ENCODE results near the gene TTC13. TPM values are rescaled to one million over a fixed set of nuclear protein-coding genes. Genes with fewer than 3 reads are reported as not detected.

Gene TTC13
- total and polyA plus RNA-seq, 10 of the 15 experiments (the other 5 are each of a cell fraction or from before 2014, with no cell fraction given), result 5.8 to 30.8 (median 18.5) TPM

GRCh38 chr1:230861970-230862595, 116.6 kb downstream of the TTC13 start:
- in situ Hi-C loops (cut with MboI) (no loop called here), intact Hi-C loops (cut with micrococcal nuclease; ENCODE audit: unreplicated experiment) (no loop called here)
- DNase-seq (ENCODE audit: low read depth, low spot score) (no peak), ATAC-seq (no peak), FAIRE-seq (no peak)
- H3K79me2 ChIP-seq (ENCODE audit: control insufficient read depth, insufficient read depth, low read length), result no peaks in the 10 kb centered on the region
- no peak overlapping the region for H3K4me3 ChIP-seq
- SMC1A ChIA-PET (ENCODE audit: uncharacterized antibody, unreplicated experiment), result no interaction called here
- 41% methylated on average over 4 of the region's 4 CpGs for WGBS (ENCODE audit: insufficient coverage, insufficient replicate concordance, low lambda C conversion rate, missing lambda C conversion rate)
- no peaks in the 10 kb centered on the region for H3K9me3 ChIP-seq (replicated peaks; ENCODE audit: control insufficient read depth, insufficient read depth, low read length)
- H4K20me1 ChIP-seq (ENCODE audit: control insufficient read depth, insufficient read depth), result no peaks in the 10 kb centered on the region
- no peak overlapping the region for H2AFZ ChIP-seq (ENCODE audit: control insufficient read depth, low read depth, low read length)
- RAD21 ChIA-PET (ENCODE audit: unreplicated experiment), result no interaction called here
- H3K9ac ChIP-seq (ENCODE audit: control insufficient read depth, insufficient read depth, low read length), result no peak overlapping the region
- POLR2A ChIA-PET, result no interaction called here
- no peaks in the 10 kb centered on the region for H3K4me1 ChIP-seq (ENCODE audit: control insufficient read depth, insufficient read depth, low read length)
- no peaks in the 10 kb centered on the region for H3K36me3 ChIP-seq (ENCODE audit: control insufficient read depth in 2 of 2, insufficient read depth in 2 of 2, low read length in 1 of 2)
- CTCF ChIA-PET, result interaction anchor here (1.0 kb wide), 1 partner anchor 64 kb away, joined by 3 read pairs; no protein-coding TSS in a partner anchor
- BruUV-seq (replicated peaks), result no TSS peak
- no peak overlapping the region for H3K27ac ChIP-seq (ENCODE audit: control insufficient read depth, insufficient read depth)
- no peak overlapping the region for H3K4me2 ChIP-seq (ENCODE audit: control insufficient read depth, insufficient read depth)
- no peaks in the 10 kb centered on the region; a peak in 1 of 4 replicates for H3K27me3 ChIP-seq (replicated peaks in 1 of 2; ENCODE audit: control insufficient read depth in 2 of 2, insufficient read depth in 2 of 2, low read length in 1 of 2)
- no peak for TF ChIP-seq NFXL1 (IDR thresholded peaks at IDR 0.05; ENCODE audit: borderline replicate concordance)
- TF ChIP-seq NR2C1 (IDR thresholded peaks at IDR 0.05), result no peak
- TF ChIP-seq CEBPZ (IDR thresholded peaks at IDR 0.05; ENCODE audit: low read depth, low read length), result no peak
- no peak for TF ChIP-seq RAD51 (IDR thresholded peaks at IDR 0.05)
- no peak for TF ChIP-seq SREBF2 (IDR thresholded peaks at IDR 0.05; ENCODE audit: low read length)
- no peak for TF ChIP-seq CBX3 (IDR thresholded peaks at IDR 0.05; ENCODE audit: borderline replicate concordance, low read depth)
- TF ChIP-seq IKZF1 (conservative IDR thresholded peaks at IDR 0.05), result no peak
- TF ChIP-seq ATF3 (IDR thresholded peaks at IDR 0.05; ENCODE audit: borderline replicate concordance, extremely low read depth, low read depth, low read length), result no peak
- no peak for TF ChIP-seq ZNF24 (IDR thresholded peaks at IDR 0.05)
- TF ChIP-seq SPI1 (IDR thresholded peaks at IDR 0.05; ENCODE audit: borderline replicate concordance, insufficient read depth, low read depth, low read length), result no peak
- no peak for TF ChIP-seq BCLAF1 (IDR thresholded peaks at IDR 0.05)
- no peak for TF ChIP-seq CHD4 (IDR thresholded peaks at IDR 0.05)
- no peak for TF ChIP-seq IKZF2 (IDR thresholded peaks at IDR 0.05)
- no peak for TF ChIP-seq RBBP5 (conservative IDR thresholded peaks at IDR 0.05)
- TF ChIP-seq BCL11A (IDR thresholded peaks at IDR 0.05; ENCODE audit: low read depth, low read length), result no peak
- TF ChIP-seq E4F1 (IDR thresholded peaks at IDR 0.05; ENCODE audit: borderline replicate concordance, partially characterized antibody), result no peak

Measured in GM12878 (cell line).